RWPE1 (cell line): ENCODE results near the gene YPEL2.

Source experiments
- CTCF ChIA-PET: fragments of 350-600 bp; sonication (Branson Sonifier 250); formaldehyde crosslinking; extraction: SDS; loops from one replicate; lab custom pipeline; 2021; lab: Yijun Ruan, JAX
- POLR2A ChIA-PET: fragments of 400-600 bp; formaldehyde crosslinking; extraction: SDS; loops from one replicate; lab custom pipeline; 2020; ENCODE audit warnings: antibody characterized with exemption; ENCODE audit not compliant: low non-redundant PET; lab: Yijun Ruan, JAX
- DNase-seq: peaks from one replicate; pipeline ENCODE4 v3.0.0; 2012; ENCODE audit warnings: low spot score
- H3K27ac ChIP-seq: fragments of 450-650 bp; 2 replicates; pipeline ENCODE4 v1.5.1; 2017
- CTCF ChIP-seq: fragments of 450-650 bp; conservative IDR thresholded peaks from 2 replicates; pipeline ENCODE4 v1.5.1; 2017; ENCODE audit warnings: low read depth, mild to moderate bottlenecking

YPEL2 gene

DNA sequence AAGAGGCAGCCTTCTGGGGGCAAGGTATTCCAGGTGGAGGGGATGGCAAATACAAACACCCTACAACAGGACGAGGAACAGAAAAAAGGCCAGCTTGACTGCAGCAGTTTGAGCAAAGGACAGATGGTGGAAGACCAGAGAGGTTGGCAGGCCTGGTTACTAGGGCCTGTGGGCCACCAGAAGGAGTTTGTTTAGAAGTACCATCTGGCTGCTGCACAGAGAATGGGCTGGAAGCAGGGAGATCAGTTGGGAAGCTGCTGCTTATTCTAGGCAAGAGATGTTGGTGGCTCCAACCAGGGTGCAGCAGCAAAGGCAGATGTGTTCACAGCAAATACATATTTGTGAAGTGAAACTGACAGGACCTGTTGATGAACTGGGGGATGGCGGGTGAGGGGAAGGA is 2.9 kb upstream of the YPEL2 start:
- no peak for TF ChIP-seq CTCF
- DNase-seq, result no peak
- POLR2A ChIA-PET, result no interaction called here
- CTCF ChIA-PET, result no interaction called here
- no peak overlapping the region for H3K27ac ChIP-seq

DNA sequence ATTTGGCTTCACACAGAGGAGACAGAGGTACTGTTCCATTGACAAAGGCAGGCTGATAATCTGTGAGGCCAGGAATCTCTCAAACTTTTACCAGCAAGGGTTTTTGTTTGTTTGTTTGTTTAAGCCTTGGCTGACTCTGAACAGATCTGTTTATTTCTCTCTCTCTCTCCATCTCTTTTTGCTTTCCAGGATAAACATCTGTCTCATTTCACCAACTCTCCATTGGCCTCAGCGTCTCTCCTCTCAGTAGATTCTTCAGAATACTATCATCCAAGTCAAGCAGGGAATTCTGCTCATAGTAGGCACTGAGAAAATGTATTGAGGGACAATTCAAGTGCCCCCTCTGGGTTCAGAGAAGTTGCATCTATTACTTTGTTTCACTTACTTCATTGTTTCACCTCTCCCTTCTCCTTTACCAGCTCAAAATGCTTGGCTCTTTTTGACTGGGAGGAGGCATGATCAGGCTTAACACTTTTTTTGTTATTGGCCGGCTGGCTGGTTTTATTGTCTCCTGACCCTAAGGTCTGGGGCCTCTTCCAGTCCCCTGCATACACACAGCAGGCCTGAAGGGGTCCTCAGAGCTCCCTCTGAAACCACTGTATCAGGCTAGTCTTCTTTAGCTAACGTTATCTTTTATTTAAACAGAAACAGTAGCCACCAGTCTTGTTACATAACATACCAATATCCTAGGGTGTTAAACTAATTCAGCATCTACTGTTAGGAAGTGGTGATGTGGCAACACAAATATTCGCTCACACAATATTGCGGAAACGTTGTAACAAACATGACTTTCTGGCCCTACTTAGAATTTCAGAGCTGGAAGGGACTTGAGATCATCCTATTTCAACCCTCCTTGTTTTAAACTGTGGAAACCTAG is 2.0 kb upstream of the YPEL2 start:
- DNase-seq, result peak; percentile 41
- peak; percentile 57 for TF ChIP-seq CTCF
- ChIA-PET POLR2A (interaction anchor here (0.7 kb wide), 1 partner anchor 109 kb away, joined by 3 read pairs; no protein-coding TSS in a partner anchor), CTCF (interaction anchor here (0.5 to 1.9 kb wide), 7 partner anchors 9 to 358 kb away, joined by 3 to 10 read pairs (median 6); no protein-coding TSS in a partner anchor)
- H3K27ac ChIP-seq, result no peak overlapping the region

- ChIA-PET POLR2A (interaction anchor here (0.7 kb wide), 1 partner anchor 108 kb away, joined by 3 read pairs; no protein-coding TSS in a partner anchor), CTCF (interaction anchor here (0.5 to 1.9 kb wide), 6 partner anchors 9 to 358 kb away, joined by 3 to 10 read pairs (median 6); no protein-coding TSS in a partner anchor)
- TF ChIP-seq CTCF, result no peak
- H3K27ac ChIP-seq, result peak overlapping the region; percentile 67
- DNase-seq, result no peak
These were observed 1.2 kb upstream of the YPEL2 start for GRCh38 chr17:59330053-59330942.

- POLR2A ChIA-PET, result no interaction called here
- no peak for TF ChIP-seq CTCF
- DNase-seq, result no peak
- peak overlapping the region; percentile 67 for H3K27ac ChIP-seq
- CTCF ChIA-PET, result interaction anchor here (0.6 to 0.9 kb wide), 4 partner anchors 22 to 595 kb away, joined by 3 to 7 read pairs (median 5); partner anchors contain the start of gene GDPD1
These were observed 684 bp downstream of the YPEL2 start for GRCh38 chr17:59331929-59332748.

DNA sequence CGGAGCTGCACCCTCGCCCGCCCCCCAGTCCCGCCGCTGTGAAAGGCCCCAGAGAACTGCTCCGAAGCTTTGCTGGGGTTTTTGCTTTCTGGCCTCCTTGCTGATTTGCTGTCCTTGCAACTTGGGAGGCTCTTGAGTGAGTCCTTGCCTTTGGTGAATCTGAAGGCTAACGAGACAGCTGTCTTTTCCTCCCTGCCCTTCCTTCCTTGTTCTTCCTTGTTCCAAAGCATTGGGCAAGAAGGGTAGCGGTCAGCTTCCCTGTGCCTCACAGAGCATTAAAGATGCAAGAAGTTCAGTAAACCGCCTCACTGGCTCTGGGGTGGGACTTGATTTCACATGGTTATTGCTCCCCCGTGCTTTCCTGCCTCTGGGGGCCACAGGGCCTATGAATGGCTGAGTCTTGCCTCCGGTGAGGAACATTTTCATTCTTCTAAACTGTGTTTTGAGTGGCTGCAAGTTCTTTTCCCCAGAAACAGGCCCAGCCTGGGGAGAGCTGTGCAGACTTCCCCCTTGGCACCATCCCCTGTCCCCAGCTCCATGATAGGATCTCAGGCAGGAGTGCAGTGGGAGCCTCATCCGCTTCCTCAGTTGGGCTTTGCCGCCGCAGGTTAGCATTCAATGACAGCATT is 1.4 kb downstream of the YPEL2 start:
- DNase-seq, result no peak
- ChIA-PET POLR2A (no interaction called here), CTCF (interaction anchor here (0.6 kb wide), 2 partner anchors 23 to 569 kb away, joined by 5 to 7 read pairs; no protein-coding TSS in a partner anchor)
- H3K27ac ChIP-seq, result peak overlapping the region; percentile 67; the same call in 1 of the 2 replicates
- no peak for TF ChIP-seq CTCF
